NT2/D1 (cell line): ENCODE data around the gene SDC1.

Experiments used
- YY1 ChIP-seq: IDR thresholded peaks from 2 replicates; pipeline ENCODE4 v1.6.1; 2011; ENCODE audit not compliant: insufficient read length, insufficient read depth
- ZNF274 ChIP-seq: IDR thresholded peaks from 2 replicates; pipeline ENCODE4 v1.6.1; 2011; ENCODE audit warnings: mild to moderate bottlenecking, low read depth, low read length

GRCh38 chr2:20186078-20186854 lies 38.7 kb downstream of the SDC1 start:
- TF ChIP-seq YY1 (no peak), ZNF274 (no peak)
